ENCODE data around the gene OAT.

OAT gene

GRCh38 chr10:124429576-124429975 lies 10.9 kb upstream of the OAT start:
- no peaks in the 10 kb centered on the region for H3K4me1 Mint-ChIP-seq
- no peak overlapping the region for H3K27ac Mint-ChIP-seq
- CTCF ChIA-PET = no interaction called here
- H3K9me3 Mint-ChIP-seq = no peaks in the 10 kb centered on the region
- no peak overlapping the region for H3K4me3 Mint-ChIP-seq
- DNase-seq = no peak
- peaks cover 37% of the 10 kb centered on the region for H3K27me3 Mint-ChIP-seq
- H3K36me3 Mint-ChIP-seq = no peaks in the 10 kb centered on the region

- Mint-ChIP-seq H3K27ac (no peak overlapping the region), H3K4me1 (no peaks in the 10 kb centered on the region), H3K4me3 (no peak overlapping the region), H3K36me3 (no peaks in the 10 kb centered on the region), H3K9me3 (no peaks in the 10 kb centered on the region), H3K27me3 (peaks cover 45% of the 10 kb centered on the region)
- no peak for DNase-seq
- CTCF ChIA-PET = no interaction called here
These were observed 9.6 kb upstream of the OAT start for GRCh38 chr10:124428207-124428777.

GRCh38 chr10:124425227-124425962 lies 6.7 kb upstream of the OAT start:
- H3K36me3 Mint-ChIP-seq = no peaks in the 10 kb centered on the region
- no peak overlapping the region for H3K27ac Mint-ChIP-seq
- no peak for DNase-seq
- no peaks in the 10 kb centered on the region for H3K4me1 Mint-ChIP-seq
- CTCF ChIA-PET = no interaction called here
- H3K4me3 Mint-ChIP-seq = no peak overlapping the region
- no peaks in the 10 kb centered on the region for H3K9me3 Mint-ChIP-seq
- H3K27me3 Mint-ChIP-seq = peaks cover 68% of the 10 kb centered on the region

- Mint-ChIP-seq H3K9me3 (no peaks in the 10 kb centered on the region), H3K4me3 (no peak overlapping the region), H3K27me3 (peaks cover 67% of the 10 kb centered on the region), H3K4me1 (peaks cover 3% of the 10 kb centered on the region), H3K27ac (no peak overlapping the region), H3K36me3 (no peaks in the 10 kb centered on the region)
- DNase-seq = no peak
- CTCF ChIA-PET = no interaction called here
These were observed 5.1 kb upstream of the OAT start for GRCh38 chr10:124423813-124424212.

GRCh38 chr10:124422742-124423141 lies 4.0 kb upstream of the OAT start:
- CTCF ChIA-PET = no interaction called here
- Mint-ChIP-seq H3K27me3 (peaks cover 58% of the 10 kb centered on the region), H3K36me3 (no peaks in the 10 kb centered on the region)

GRCh38 chr10:124420254-124420653 lies 1.5 kb upstream of the OAT start:
- H3K4me3 Mint-ChIP-seq = no peak overlapping the region
- H3K27ac Mint-ChIP-seq = no peak overlapping the region
- DNase-seq = no peak
- H3K27me3 Mint-ChIP-seq = peaks cover 46% of the 10 kb centered on the region
- CTCF ChIA-PET = no interaction called here
- H3K36me3 Mint-ChIP-seq = no peaks in the 10 kb centered on the region
- H3K9me3 Mint-ChIP-seq = no peaks in the 10 kb centered on the region
- peaks cover 17% of the 10 kb centered on the region for H3K4me1 Mint-ChIP-seq

More at GRCh38 chr10:124422742-124423141, 4.0 kb upstream of the OAT start:
- Mint-ChIP-seq H3K27ac (no peak overlapping the region), H3K4me1 (peaks cover 9% of the 10 kb centered on the region), H3K9me3 (no peaks in the 10 kb centered on the region), H3K4me3 (no peak overlapping the region)
- no peak for DNase-seq

GRCh38 chr10:124419635-124420034 lies 912 bp upstream of the OAT start:
- H3K4me1 Mint-ChIP-seq = peaks cover 17% of the 10 kb centered on the region
- peaks cover 46% of the 10 kb centered on the region for H3K27me3 Mint-ChIP-seq
- H3K4me3 Mint-ChIP-seq = peak overlapping the region; percentile 79
- no peaks in the 10 kb centered on the region for H3K36me3 Mint-ChIP-seq
- no peak for DNase-seq
- no peaks in the 10 kb centered on the region for H3K9me3 Mint-ChIP-seq
- CTCF ChIA-PET = interaction anchor here (1.4 kb wide), 1 partner anchor 31 kb away, joined by 3 read pairs; no protein-coding TSS in a partner anchor
- H3K27ac Mint-ChIP-seq = peak overlapping the region; percentile 61

- peak overlapping the region; percentile 75 for H3K4me3 Mint-ChIP-seq
- H3K4me1 Mint-ChIP-seq = peaks cover 17% of the 10 kb centered on the region
- DNase-seq = peak; percentile 70
- no peaks in the 10 kb centered on the region for H3K36me3 Mint-ChIP-seq
- CTCF ChIA-PET = interaction anchor here (1.4 to 3.6 kb wide), 2 partner anchors 14 to 30 kb away, joined by 3 to 15 read pairs; no protein-coding TSS in a partner anchor
- H3K9me3 Mint-ChIP-seq = no peaks in the 10 kb centered on the region
- no peak overlapping the region for H3K27ac Mint-ChIP-seq
- H3K27me3 Mint-ChIP-seq = peaks cover 36% of the 10 kb centered on the region
These were observed 613 bp downstream of the OAT start for GRCh38 chr10:124417895-124418725.

GRCh38 chr10:124416733-124417132 lies 2.0 kb downstream of the OAT start:
- Mint-ChIP-seq H3K36me3 (no peaks in the 10 kb centered on the region), H3K27ac (no peak overlapping the region), H3K27me3 (peaks cover 24% of the 10 kb centered on the region), H3K9me3 (no peaks in the 10 kb centered on the region), H3K4me3 (no peak overlapping the region), H3K4me1 (peaks cover 17% of the 10 kb centered on the region)
- no peak for DNase-seq
- CTCF ChIA-PET = interaction anchor here (3.6 kb wide), 1 partner anchor 13 kb away, joined by 15 read pairs; no protein-coding TSS in a partner anchor

- peaks cover 3% of the 10 kb centered on the region for H3K36me3 Mint-ChIP-seq
- no peaks in the 10 kb centered on the region for H3K9me3 Mint-ChIP-seq
- no peak overlapping the region for H3K27ac Mint-ChIP-seq
- DNase-seq = no peak
- H3K4me3 Mint-ChIP-seq = no peak overlapping the region
- CTCF ChIA-PET = interaction anchor here (1.4 to 3.6 kb wide), 2 partner anchors 11 to 26 kb away, joined by 3 to 15 read pairs; no protein-coding TSS in a partner anchor
- peaks cover 12% of the 10 kb centered on the region for H3K27me3 Mint-ChIP-seq
- peaks cover 17% of the 10 kb centered on the region for H3K4me1 Mint-ChIP-seq
These were observed 3.5 kb downstream of the OAT start for GRCh38 chr10:124415210-124415609.

GRCh38 chr10:124414076-124414475 lies 4.6 kb downstream of the OAT start:
- Mint-ChIP-seq H3K4me1 (peaks cover 14% of the 10 kb centered on the region), H3K36me3 (peaks cover 3% of the 10 kb centered on the region), H3K27me3 (peaks cover 5% of the 10 kb centered on the region), H3K9me3 (no peaks in the 10 kb centered on the region), H3K27ac (no peak overlapping the region), H3K4me3 (no peak overlapping the region)
- DNase-seq = no peak
- CTCF ChIA-PET = interaction anchor here (1.4 kb wide), 1 partner anchor 25 kb away, joined by 3 read pairs; no protein-coding TSS in a partner anchor

GRCh38 chr10:124409696-124410095 lies 9.0 kb downstream of the OAT start:
- Mint-ChIP-seq H3K4me1 (no peaks in the 10 kb centered on the region), H3K4me3 (no peak overlapping the region), H3K27me3 (no peaks in the 10 kb centered on the region), H3K9me3 (no peaks in the 10 kb centered on the region), H3K27ac (no peak overlapping the region), H3K36me3 (peaks cover 18% of the 10 kb centered on the region)
- no peak for DNase-seq
- CTCF ChIA-PET = no interaction called here

GRCh38 chr10:124408357-124408756 lies 10.4 kb downstream of the OAT start:
- H3K27me3 Mint-ChIP-seq = no peaks in the 10 kb centered on the region
- peaks cover 7% of the 10 kb centered on the region for H3K4me1 Mint-ChIP-seq
- H3K4me3 Mint-ChIP-seq = no peak overlapping the region
- CTCF ChIA-PET = interaction anchor here (0.7 to 1.1 kb wide), 2 partner anchors 9 to 412 kb away, joined by 3 to 4 read pairs; no protein-coding TSS in a partner anchor
- no peak for DNase-seq
- no peak overlapping the region for H3K27ac Mint-ChIP-seq
- H3K36me3 Mint-ChIP-seq = peaks cover 24% of the 10 kb centered on the region
- no peaks in the 10 kb centered on the region for H3K9me3 Mint-ChIP-seq

- Mint-ChIP-seq H3K27ac (no peak overlapping the region), H3K9me3 (no peaks in the 10 kb centered on the region), H3K4me3 (no peak overlapping the region), H3K36me3 (peaks cover 29% of the 10 kb centered on the region), H3K27me3 (no peaks in the 10 kb centered on the region), H3K4me1 (peaks cover 10% of the 10 kb centered on the region)
- DNase-seq = no peak
- CTCF ChIA-PET = interaction anchor here (0.7 kb wide), 1 partner anchor 8 kb away, joined by 4 read pairs; no protein-coding TSS in a partner anchor
These were observed 11.3 kb downstream of the OAT start for GRCh38 chr10:124407456-124407855.
